ENCODE data around the gene PNPO.

The PNPO gene

DNA sequence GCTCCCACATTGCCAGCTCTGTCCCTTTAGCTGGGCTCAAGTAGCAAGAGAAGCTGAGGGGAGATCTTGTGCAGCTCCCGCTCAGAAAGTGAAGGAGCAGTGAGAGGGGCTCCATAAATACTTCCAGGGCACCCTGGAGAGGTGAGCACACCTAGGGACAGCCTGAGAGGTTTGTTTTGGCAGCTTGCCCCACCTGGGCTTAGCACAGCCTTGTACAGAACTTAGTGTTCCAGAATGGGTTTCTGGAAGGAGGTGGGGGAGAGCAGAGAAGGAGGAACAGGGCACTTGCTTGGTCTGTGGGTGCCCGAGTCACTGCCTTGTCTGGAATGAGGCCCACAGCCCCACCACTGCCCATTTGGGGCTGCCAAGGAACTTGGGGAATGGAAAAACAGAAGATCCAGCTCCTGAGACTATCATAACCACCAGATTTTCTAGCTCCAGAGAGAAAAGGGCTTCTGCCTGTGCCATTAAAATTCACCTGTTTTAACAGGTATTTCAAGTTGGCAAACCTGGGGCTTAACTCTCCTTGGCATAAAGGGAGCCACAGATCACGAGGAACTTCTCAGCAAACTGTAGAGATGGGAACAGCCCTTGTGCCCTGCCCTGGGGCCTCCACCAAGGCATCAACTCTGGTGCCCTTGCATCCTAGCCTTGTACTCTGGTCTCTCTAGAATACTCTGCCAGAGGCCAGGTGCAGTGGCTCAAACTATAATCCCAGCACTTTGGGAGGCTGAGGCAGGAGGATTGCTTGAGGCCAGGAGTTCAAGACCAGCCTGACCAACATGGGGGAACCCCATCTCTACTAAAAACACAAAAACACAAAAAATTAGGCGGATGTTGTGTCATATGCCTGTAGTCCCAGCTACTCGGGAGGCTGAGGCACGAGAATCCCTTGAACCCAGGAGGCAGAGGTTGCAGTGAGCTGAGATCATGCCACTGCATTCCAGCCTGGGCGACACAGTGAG lies 14.4 kb downstream of the PNPO start:
- no peak for TF ChIP-seq SIN3A (IDR thresholded peaks at IDR 0.05; ENCODE audit: borderline replicate concordance, insufficient read depth, low read length)
- no peak for TF ChIP-seq POLR2AphosphoS5 (IDR thresholded peaks at IDR 0.05; ENCODE audit: low read depth, low read length)
- TF ChIP-seq REST (IDR thresholded peaks at IDR 0.05; ENCODE audit: insufficient read depth in 1 of 2, low read depth in 2 of 2, low read length in 2 of 2) = no peak
- no peak for TF ChIP-seq FOXP2 (optimal IDR thresholded peaks at IDR 0.05; ENCODE audit: borderline replicate concordance, extremely low read depth, extremely low read length, insufficient read depth)
- TF ChIP-seq TAF1 (IDR thresholded peaks at IDR 0.05; ENCODE audit: borderline replicate concordance, insufficient read depth, low read length) = no peak

DNA sequence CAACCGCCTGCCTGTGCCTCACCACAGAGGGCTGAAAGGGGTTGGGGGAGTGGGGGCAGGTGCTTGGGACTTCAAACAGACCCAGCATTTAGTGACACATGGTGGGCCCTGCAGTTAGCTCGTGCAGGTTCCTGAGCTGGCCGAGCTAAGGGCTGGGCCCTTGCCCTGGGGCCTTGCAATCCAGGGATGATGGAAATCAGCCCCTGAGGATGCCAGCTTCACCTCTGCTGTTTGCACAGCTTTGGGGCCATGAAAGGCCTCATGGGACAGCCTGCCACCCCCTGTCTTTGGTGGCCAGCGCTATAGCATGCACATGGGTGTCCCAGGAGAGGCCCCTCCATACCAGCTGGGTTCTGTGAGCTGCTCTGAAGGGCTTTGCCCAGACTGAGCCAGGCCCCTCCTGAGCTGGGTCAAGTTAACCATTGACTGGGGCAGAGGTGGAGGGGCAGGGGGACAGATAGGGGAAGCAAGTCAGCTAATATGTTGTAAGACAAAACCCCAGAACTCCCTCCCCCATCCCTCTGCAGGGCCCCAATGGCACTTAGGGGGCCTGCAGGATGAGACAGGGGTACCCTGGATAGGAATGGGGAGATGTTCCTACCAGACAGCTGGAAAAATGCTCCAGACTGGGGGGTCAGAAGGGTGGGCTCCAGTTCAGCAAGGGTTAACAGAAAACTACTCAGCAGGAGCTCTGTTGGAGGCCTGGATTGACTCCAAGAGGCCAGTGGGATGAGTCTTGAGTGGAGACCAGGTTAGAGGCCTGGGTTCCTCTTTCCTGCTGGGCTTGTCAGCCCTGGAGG lies 15.6 kb downstream of the PNPO start:
- no peak for TF ChIP-seq FOXP2 (optimal IDR thresholded peaks at IDR 0.05; ENCODE audit: borderline replicate concordance, extremely low read depth, extremely low read length, insufficient read depth)
- TF ChIP-seq REST (IDR thresholded peaks at IDR 0.05; ENCODE audit: insufficient read depth in 1 of 2, low read depth in 2 of 2, low read length in 2 of 2) = no peak
- no peak for TF ChIP-seq TAF1 (IDR thresholded peaks at IDR 0.05; ENCODE audit: borderline replicate concordance, insufficient read depth, low read length)
- no peak for TF ChIP-seq SIN3A (IDR thresholded peaks at IDR 0.05; ENCODE audit: borderline replicate concordance, insufficient read depth, low read length)
- no peak for TF ChIP-seq POLR2AphosphoS5 (IDR thresholded peaks at IDR 0.05; ENCODE audit: low read depth, low read length)

DNA sequence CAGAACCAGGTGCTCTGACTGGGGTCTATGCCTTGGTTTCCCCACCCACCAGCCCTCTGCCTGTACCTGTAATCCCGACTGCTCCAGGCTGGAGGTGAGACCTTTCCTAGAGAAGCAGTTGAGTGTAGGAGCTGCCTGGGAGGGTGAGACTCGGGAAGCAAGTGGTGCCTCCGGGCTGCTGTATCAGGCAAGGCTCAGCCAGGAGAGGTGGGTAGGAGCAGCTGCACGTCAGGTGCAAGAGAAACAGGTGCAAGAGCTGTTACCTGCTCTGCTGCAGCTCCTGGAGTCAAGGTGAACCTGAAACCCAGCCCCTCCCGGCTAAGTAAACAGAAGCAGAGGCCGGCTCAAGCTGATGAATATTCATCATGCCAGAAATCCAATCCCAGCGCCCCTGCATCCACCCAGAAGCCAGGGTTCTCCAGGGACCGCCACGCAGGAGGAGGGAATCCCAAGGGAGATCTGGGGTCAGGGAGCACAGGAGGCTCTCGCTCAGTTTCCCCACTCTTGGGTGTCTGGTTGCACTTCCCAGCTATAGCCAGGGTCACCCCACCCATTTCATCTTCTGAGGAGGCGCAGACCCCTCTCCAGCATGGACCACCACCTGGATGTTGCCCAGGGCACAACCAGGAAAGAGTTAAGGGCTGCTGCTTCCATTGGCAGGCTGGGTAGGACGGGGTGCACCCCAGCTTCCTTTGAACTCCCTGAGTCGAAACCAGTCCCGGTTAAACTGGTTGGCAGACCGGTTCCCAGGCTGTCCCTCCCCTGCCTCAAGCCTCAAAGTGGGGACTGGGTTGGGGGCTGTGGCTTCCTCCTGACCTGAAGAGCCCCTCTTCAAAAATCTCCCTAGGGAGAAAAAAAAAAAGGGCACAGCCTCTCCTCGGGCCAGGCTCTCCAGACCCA lies 16.5 kb downstream of the PNPO start, which contains the start of gene PRR15L:
Gene PRR15L, minus strand, starts transcription at position 293 of the 900 bp plus-strand sequence. CDS start 4,649 bp downstream, outside the sequence.
- TF ChIP-seq REST (IDR thresholded peaks at IDR 0.05; ENCODE audit: insufficient read depth in 1 of 2, low read depth in 2 of 2, low read length in 2 of 2) (no peak), SIN3A (IDR thresholded peaks at IDR 0.05; ENCODE audit: borderline replicate concordance, insufficient read depth, low read length) (no peak), TAF1 (IDR thresholded peaks at IDR 0.05; ENCODE audit: borderline replicate concordance, insufficient read depth, low read length) (no peak)

DNA sequence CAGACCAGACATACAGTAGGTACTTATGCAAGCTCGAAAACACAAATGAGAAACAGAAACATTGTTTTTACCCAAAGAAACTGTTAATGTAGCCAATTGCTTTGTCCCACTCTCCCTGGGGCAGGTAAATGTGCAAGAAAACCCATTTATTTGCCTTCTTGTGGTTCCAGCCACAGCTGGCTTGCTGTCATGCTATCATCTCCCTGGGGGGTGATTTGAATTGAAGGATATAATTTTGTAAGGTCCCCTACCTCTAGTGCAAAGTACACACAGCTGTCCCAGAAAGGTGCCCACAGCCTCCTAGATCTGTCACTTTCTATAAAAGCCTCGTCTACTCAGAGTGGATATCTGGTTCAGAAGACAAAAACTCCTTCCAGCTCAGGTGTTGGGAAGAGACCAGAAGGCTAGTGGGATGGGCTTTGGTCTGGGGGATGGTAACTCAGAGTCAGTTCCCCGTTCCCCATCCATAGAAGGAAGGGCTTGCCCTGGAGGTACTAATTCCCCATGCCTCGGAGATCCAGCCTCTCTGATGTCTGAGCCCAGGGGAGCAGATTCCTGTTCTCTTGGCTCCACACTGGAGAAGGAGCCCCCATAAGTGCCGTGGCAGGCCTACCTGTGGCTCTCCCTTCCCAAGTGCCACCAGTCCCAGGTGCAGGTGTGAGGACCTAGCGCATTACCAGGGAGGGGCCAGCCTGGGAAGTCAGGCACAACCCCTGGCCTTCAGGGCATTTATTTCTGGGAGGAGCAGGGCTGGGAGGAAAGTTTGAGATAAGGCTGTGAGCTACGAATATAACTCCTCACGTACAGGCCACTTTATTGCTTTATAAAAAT lies 18.7 kb downstream of the PNPO start:
- no peak for TF ChIP-seq SIN3A (IDR thresholded peaks at IDR 0.05; ENCODE audit: borderline replicate concordance, insufficient read depth, low read length)
- no peak for TF ChIP-seq TAF1 (IDR thresholded peaks at IDR 0.05; ENCODE audit: borderline replicate concordance, insufficient read depth, low read length)
- TF ChIP-seq REST (IDR thresholded peaks at IDR 0.05; ENCODE audit: insufficient read depth in 1 of 2, low read depth in 2 of 2, low read length in 2 of 2) = no peak
- no peak for TF ChIP-seq POLR2AphosphoS5 (IDR thresholded peaks at IDR 0.05; ENCODE audit: low read depth, low read length)
- TF ChIP-seq FOXP2 (optimal IDR thresholded peaks at IDR 0.05; ENCODE audit: borderline replicate concordance, extremely low read depth, extremely low read length, insufficient read depth) = no peak
